ENCODE data around the gene SCAF1.
A peak's percentile ranks its signal among the peaks of the same experiment; 100 is the strongest.

The SCAF1 gene

DNA sequence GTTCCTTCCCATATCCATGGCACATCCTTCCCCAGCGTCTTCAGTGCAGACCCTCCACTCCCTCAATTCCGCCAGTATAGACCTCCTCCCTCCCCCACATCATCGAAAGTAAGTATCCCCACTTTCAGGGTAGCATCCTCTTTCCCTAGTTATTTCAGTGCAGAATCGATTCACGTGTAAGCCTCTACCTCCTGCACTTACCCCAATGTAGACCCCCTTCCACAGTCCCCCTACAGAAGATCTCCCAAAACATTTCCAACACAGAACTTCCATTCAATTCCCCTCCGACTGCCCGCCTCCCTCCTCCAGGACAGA lies 23.0 kb downstream of the SCAF1 start:
- H3K4me3 ChIP-seq (ENCODE audit: low read depth, low read length) = peak overlapping the region; percentile 86

DNA sequence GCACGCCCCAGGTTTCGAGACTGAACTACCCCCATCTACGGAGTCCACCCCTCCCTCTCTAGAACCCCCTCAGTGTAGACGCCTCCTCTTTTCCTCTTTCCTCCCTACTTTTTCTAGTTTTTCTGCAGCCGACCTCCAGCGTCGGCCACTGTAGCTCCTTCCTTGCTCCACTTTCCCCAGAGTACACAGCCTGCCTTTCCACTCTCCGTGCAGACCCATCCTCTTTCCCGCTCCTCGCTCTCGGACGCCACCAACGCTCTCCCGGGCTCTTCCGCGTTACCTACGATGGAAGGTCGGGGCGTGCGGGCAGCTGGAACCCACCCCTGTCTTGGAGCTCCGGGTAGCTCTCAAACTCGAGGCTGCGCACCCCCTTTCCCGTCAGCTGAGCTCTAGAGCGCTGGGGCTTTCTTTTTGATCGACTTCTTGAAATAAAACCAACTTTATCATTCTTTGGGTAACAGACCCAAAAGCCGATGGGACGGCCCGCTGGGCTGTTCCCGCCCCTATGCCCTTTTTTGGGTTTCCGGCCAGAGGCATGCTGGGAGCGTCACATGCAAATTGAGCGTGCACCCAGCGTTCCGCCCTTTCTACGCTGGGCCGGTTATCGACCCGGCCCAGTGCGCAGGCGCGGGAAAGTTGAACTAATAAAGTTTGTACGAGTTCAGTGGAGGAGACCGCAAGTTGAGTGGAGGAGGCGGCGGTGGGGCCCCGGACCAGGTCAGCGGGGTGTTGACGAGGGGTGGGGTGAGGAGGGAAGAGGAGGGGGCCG lies 23.5 kb downstream of the SCAF1 start, which contains the start of the genes BCL2L12 and IRF3:
BCL2L12 (plus strand) TSS at position 583 of the 769 bp plus-strand sequence. CDS start 760 bp downstream, outside the sequence.
IRF3 (minus strand) TSS at position 507 of the 769 bp plus-strand sequence. CDS start 1,019 bp downstream, outside the sequence.
- H3K4me3 ChIP-seq (ENCODE audit: low read depth, low read length) = peak within 1 kb of the TSS; percentile 86

DNA sequence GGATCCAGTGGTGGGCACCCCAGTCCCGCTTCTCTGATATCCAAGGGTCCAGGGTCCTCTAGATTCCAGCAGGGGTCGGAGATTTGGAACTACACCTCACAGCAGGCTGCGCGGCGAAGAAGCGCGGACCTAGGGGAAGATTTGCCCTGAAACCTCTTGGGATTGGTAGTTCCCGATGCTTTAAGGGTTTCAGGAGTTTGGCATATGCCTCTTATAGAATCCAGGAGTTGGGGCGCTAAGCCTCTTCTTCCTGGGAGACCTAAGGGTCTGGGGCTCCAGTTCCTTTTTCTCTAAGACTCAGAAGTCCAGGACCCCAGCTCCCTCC lies 24.1 kb downstream of the SCAF1 start:
- H3K4me3 ChIP-seq (ENCODE audit: low read depth, low read length) = peak overlapping the region; percentile 86

GRCh38 chr19:49667473-49667872 lies 25.5 kb downstream of the SCAF1 start:
- H3K4me3 ChIP-seq (ENCODE audit: low read depth, low read length) = no peak overlapping the region

GRCh38 chr19:49669516-49669915 lies 27.5 kb downstream of the SCAF1 start:
- no peak overlapping the region for H3K4me3 ChIP-seq (ENCODE audit: low read depth, low read length)

- H3K4me3 ChIP-seq (ENCODE audit: low read depth, low read length) = no peak overlapping the region
These were observed 30.3 kb downstream of the SCAF1 start for GRCh38 chr19:49672131-49672919.

DNA sequence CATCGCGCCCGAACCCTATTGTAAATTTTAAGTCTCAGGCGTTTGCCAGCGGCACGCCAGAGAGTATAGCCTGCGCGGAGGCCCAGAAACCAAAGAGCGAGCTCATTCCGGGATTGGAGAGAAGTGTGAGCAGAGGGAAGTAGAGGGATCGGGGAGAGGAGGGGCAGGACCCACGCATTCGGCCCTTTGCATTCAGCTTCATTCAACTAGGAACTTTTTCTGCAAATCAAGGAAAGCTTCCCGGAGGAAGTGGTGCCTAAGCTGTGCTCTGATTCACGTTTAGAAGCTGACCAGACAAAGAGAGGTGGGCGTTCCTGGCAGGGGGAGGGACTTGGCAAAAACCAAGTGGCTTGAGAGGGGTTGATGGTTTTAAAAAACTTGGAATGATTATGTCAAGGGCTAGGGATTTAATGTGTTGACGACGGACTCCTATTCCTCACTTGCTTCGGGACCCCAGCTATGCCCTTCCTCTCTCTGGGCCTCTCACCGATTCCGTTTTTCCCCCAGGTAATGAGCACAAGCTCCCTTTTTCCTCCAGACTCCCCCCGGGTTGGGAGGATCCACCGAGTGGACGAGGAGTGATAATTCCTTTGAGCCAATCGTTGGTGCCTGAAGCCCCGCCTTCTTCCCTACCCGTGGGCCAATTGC lies 34.3 kb downstream of the SCAF1 start:
- peak overlapping the region; percentile 52 for H3K4me3 ChIP-seq (ENCODE audit: low read depth, low read length)

- peak overlapping the region; percentile 99 for H3K4me3 ChIP-seq (ENCODE audit: low read depth, low read length)
These were observed 34.8 kb downstream of the SCAF1 start for GRCh38 chr19:49676784-49677230.

- H3K4me3 ChIP-seq (ENCODE audit: low read depth, low read length) = peak within 1 kb of the TSS; percentile 99
These were observed 35.4 kb downstream of the SCAF1 start, which contains the start of gene PRMT1 for GRCh38 chr19:49677231-49677900. PRMT1 (plus strand) TSS chr19:49677271; CDS start chr19:49677281, 10 bp downstream.

DNA sequence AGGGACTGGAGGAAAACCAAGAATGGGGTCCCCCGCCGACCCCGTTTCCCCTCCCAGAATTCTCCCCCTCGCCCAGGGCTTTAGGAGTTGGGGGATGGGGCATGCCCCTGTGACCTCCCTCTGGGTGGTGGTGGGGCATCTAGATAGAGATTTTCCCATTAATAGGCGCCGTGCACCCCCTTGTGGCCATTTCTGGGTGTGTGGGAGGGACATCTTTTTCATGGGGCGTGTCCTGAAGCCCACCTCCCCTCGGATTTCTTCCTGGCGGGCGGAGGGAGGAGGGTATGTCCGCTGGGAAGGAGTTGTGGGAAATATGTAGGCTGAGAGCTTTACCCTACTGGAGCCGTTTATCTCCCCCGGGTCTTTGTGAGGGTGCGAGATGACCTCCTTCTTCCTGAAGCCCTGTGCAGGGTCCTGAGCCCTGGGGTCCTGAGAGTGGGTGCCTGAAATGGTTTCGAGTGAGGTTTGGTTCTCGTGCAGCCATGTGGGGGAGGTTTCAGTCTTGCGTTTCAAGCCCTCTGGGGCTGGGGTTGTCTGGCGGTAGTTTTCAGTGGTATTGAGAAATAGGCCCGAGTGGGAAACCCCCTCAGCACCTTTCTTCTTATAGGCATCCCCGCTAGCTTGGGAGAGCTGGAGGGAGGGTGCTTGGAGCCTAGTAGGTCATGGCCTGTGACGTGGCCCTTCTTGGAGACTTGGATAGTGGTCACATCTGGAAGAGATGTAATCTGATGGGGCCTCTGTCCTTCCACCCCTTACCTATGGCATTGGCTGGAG lies 36.1 kb downstream of the SCAF1 start:
- peak overlapping the region; percentile 99 for H3K4me3 ChIP-seq (ENCODE audit: low read depth, low read length)

DNA sequence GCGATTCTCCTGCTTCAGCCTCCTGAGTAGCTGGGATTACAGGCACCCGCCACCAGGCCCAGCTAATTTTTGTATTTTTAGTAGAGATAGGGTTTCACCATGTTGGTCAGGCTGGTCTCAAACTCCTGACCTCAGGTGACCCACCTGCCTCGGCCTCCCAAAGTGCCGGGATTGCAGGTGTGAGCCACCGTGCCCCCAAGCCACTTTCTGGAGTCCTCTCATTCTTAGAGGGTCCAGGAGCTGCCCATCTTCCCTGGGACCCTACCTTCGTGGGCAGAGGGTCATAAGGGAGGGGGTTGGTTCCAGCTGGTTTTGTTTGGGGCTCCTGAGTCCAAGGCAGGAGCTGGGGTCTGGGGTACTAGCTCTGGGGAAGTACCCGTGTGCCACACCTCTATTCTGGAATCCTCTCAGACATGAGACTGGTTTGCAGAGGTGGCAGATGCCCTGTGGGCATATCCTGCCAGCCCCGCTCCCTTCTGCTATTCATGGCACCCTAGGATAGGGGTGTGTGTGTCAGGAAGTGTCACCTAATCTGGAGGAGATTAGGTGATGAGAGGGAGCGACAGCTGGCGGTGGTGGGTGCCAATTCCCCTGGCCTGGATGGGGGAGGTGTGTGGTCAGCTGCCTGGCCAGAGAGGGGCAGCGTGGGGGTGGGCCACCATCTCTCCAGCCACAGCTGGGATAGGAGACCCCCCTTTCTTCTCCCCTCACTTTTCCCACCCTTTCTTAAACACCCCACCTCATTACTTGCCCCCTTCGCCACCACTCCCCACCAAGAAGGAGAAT lies 37.2 kb downstream of the SCAF1 start:
- H3K4me3 ChIP-seq (ENCODE audit: low read depth, low read length) = no peak overlapping the region

DNA sequence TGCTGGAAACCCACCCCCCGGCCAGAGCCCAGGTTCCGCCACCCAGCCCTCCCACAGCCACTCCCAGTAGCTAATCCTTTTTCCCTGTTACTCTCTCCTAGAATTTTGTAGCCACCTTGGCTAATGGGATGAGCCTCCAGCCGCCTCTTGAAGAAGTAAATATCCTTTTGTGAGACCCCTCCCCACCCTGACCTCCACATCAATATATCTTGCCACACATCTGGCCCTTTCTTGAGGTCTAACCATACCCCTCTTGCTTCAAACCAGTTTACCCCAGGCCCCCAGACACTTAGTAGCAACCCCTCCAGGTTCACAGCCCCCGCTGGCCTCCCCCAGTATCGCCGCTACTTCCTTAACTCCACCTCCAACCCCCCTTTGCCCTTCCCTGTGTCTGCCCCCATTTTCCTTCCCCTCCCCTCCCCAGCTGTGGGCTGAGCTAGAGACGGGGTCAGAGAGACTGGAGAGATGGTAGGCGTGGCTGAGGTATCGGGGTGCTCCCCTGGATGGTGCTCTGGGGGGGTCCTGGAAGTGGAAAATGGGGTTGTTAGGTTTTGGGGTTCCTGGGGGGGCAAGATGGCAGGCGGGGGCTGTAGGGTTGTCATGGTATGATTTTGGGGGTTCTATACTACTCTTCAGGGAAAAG lies 37.9 kb downstream of the SCAF1 start:
- no peak overlapping the region for H3K4me3 ChIP-seq (ENCODE audit: low read depth, low read length)

- no peak overlapping the region for H3K4me3 ChIP-seq (ENCODE audit: low read depth, low read length)
These were observed 38.7 kb downstream of the SCAF1 start for GRCh38 chr19:49680421-49681351.

- H3K4me3 ChIP-seq (ENCODE audit: low read depth, low read length) = no peak overlapping the region
These were observed 39.8 kb downstream of the SCAF1 start for GRCh38 chr19:49681830-49682229.

DNA sequence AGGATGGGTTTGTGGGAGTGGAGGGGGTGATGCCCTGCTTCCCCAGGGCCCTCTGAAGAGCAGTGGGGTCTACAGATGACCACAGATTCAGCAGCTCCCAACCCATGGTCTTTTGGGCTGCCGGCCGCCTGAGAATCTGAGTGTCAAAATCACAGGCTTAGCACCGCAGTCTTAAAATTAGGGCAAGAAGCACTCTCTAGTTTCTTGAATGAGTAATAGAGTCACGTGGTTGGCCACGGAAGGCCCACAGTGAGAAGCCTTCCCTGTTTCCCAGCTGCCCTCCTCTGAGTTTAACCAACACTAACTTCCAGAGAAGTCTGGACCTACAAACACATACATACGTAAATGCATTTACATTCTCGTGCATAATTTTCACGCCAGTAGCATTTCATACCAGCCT lies 40.3 kb downstream of the SCAF1 start:
- no peak overlapping the region for H3K4me3 ChIP-seq (ENCODE audit: low read depth, low read length)

- no peak overlapping the region for H3K4me3 ChIP-seq (ENCODE audit: low read depth, low read length)
These were observed 41.8 kb downstream of the SCAF1 start for GRCh38 chr19:49683814-49684250.

DNA sequence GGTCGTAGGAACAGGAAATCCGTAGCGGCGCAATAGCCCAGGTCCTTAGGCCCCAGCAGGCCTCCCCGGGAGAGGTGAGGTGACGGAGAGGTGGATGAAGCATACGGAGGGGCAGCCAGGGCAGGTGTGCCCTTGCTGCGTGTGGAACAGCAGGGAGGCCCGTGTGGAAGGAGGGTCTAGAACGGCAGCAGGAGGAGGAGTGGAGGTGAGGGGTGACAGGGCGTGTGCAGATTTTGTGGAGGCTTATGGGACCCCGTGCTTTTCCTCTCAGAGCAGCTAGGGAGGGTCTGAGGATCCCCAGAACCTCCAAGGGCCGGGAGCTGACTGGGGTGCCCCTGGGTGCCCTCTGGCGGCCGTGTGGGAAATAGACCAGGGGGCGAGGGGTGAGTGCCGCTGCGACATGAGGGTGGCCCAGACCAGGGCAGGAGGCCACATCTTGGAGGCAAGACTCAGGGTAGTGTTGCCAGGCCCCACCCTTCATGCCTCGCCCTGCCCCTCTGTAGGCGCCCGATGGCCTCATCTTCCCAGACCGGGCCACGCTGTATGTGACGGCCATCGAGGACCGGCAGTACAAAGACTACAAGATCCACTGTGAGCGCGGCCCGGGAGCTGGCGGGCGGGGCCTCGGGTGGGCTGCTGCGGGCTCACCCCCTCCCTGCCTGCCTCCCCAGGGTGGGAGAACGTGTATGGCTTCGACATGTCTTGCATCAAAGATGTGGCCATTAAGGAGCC lies 42.4 kb downstream of the SCAF1 start:
- H3K4me3 ChIP-seq (ENCODE audit: low read depth, low read length) = no peak overlapping the region
